ENCODE data around the gene KLHL42. TPM values are rescaled to one million over a fixed set of nuclear protein-coding genes. Genes with fewer than 3 reads are reported as not detected.

Gene KLHL42
- total RNA-seq, 2 experiments from 2014 or later: 13.6 to 15.2 TPM

DNA sequence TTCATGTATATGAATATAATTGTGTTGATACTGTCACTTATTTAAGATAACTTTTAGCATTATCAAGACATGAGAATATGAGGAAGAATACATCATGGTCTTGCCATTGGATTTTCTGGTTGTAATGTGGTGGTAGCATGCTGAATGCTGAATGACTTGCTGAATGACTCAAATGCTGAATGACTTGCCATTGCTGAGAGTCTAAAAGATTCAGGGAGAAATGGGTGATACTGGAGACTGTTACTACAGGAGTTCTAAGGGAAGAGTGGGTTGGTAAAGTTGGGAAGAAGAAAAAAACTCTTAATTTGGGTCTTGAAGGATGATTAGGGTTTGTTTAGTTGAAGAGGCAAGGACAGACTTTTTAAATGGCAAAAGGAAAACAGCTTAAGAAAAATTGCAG, 72.1 kb downstream of the KLHL42 start:
- Mint-ChIP-seq H3K36me3 (ENCODE audit: low read depth) (no peaks in the 10 kb centered on the region), H3K4me3 (no peak overlapping the region), H3K4me1 (no peaks in the 10 kb centered on the region), H3K9me3 (peaks cover 7% of the 10 kb centered on the region), H3K27me3 (peaks cover 24% of the 10 kb centered on the region), H3K27ac (no peak overlapping the region)
- CTCF ChIA-PET: interaction anchor here (0.6 kb wide), 1 partner anchor 51 kb away, joined by 4 read pairs; no protein-coding TSS in a partner anchor
- no peak for DNase-seq
- POLR2A ChIA-PET: no interaction called here

Other genes starting within 250 kb of the KLHL42 start
- gene REP15, start 83.8 kb upstream of the KLHL42 start, total RNA-seq: under 1 TPM; 0.25 to 0.37 TPM
- gene MRPS35, start 69.4 kb upstream of the KLHL42 start, total RNA-seq: 10 to 100 TPM; 37.8 to 38.5 TPM
- not detected for gene MANSC4, start within 50 bp of the KLHL42 start, total RNA-seq
- gene PTHLH, start 192.5 kb downstream of the KLHL42 start, total RNA-seq: not detected